Right forelimb (tissue), 1 donor: ENCODE data around the gene PCDHA6.
"Not testable (repeated sequence)": the region's sequence is repeated elsewhere in the genome, so short reads cannot be mapped to it uniquely, and the experiment has no call there.

ENCODE experiments used
- DNase-seq: peaks from one replicate; pipeline ENCODE4 v3.0.0-alpha.2; 2018

Gene PCDHA6

GRCh38 chr5:140827704-140828361 lies at the start of gene PCDHA6:
TSS of gene PCDHA6 (plus strand) at chr5:140827960. CDS start at chr5:140828092, 132 bp downstream.
- DNase-seq: no peak

GRCh38 chr5:140780512-140780911 lies 47.2 kb upstream of the PCDHA6 start:
- no peak for DNase-seq

GRCh38 chr5:140785905-140786686 lies 41.7 kb upstream of the PCDHA6 start, which contains the start of gene PCDHA1:
TSS of gene PCDHA1 (plus strand) at chr5:140786140.
- no peak for DNase-seq

- DNase-seq: not testable (repeated sequence)
These were observed 40.3 kb upstream of the PCDHA6 start for GRCh38 chr5:140787422-140787821.

- DNase-seq: not testable (repeated sequence)
These were observed 39.8 kb upstream of the PCDHA6 start for GRCh38 chr5:140787849-140788504.

- no peak for DNase-seq
These were observed 36.7 kb upstream of the PCDHA6 start for GRCh38 chr5:140791089-140791488.

- no peak for DNase-seq
These were observed 33.0 kb upstream of the PCDHA6 start, which contains the start of gene PCDHA2 for GRCh38 chr5:140794595-140795258. TSS of gene PCDHA2 (plus strand) at chr5:140794852.

GRCh38 chr5:140795259-140795641 lies 32.5 kb upstream of the PCDHA6 start:
- DNase-seq: no peak

GRCh38 chr5:140796072-140796717 lies 31.6 kb upstream of the PCDHA6 start:
- DNase-seq: not testable (repeated sequence)

- DNase-seq: no peak
These were observed 31.1 kb upstream of the PCDHA6 start for GRCh38 chr5:140796718-140797095.

GRCh38 chr5:140800816-140801493 lies 26.8 kb upstream of the PCDHA6 start, which contains the start of gene PCDHA3:
TSS of gene PCDHA3 (plus strand) at chr5:140801057.
- no peak for DNase-seq

GRCh38 chr5:140801494-140801841 lies 26.3 kb upstream of the PCDHA6 start:
- DNase-seq: no peak

GRCh38 chr5:140802381-140802780 lies 25.4 kb upstream of the PCDHA6 start:
- not testable (repeated sequence) for DNase-seq

GRCh38 chr5:140802781-140803271 lies 24.9 kb upstream of the PCDHA6 start:
- DNase-seq: no peak

- no peak for DNase-seq
These were observed 20.7 kb upstream of the PCDHA6 start, which contains the start of gene PCDHA4 for GRCh38 chr5:140806834-140807775. TSS of gene PCDHA4 (plus strand) at chr5:140807068.

GRCh38 chr5:140808241-140808888 lies 19.4 kb upstream of the PCDHA6 start:
- not testable (repeated sequence) for DNase-seq

GRCh38 chr5:140808889-140809291 lies 18.9 kb upstream of the PCDHA6 start:
- no peak for DNase-seq

- DNase-seq: no peak
These were observed 6.1 kb upstream of the PCDHA6 start, which contains the start of gene PCDHA5 for GRCh38 chr5:140821375-140822280. TSS of gene PCDHA5 (plus strand) at chr5:140821613.

GRCh38 chr5:140822281-140822629 lies 5.5 kb upstream of the PCDHA6 start:
- no peak for DNase-seq
